Esophagus muscularis mucosa (tissue), 4 donors: ENCODE results near the gene TRPM3.

Experiments used
- EP300 ChIP-seq: sonication (generic); formaldehyde crosslinking; IDR thresholded peaks from one replicate; pipeline ENCODE4 v1.6.1; 2017; ENCODE audit warnings: antibody characterized with exemption
- POLR2A ChIP-seq: fragments of 450-650 bp; IDR thresholded peaks from one replicate; pipeline ENCODE4 v1.6.1; 2017; ENCODE audit warnings: antibody characterized with exemption, moderate library complexity, mild to moderate bottlenecking, low read depth
- POLR2AphosphoS5 ChIP-seq, 2 donors: sonication (generic); formaldehyde crosslinking; IDR thresholded peaks; one replicate each; pipeline ENCODE4 v1.6.1; 2017; ENCODE audit warnings: antibody characterized with exemption in 2 of 2
- TF ChIP-seq, protein P1 (sequence below), 3 experiments: fragments of 200-600 bp in 2 of 3; fragments of 450-650 bp in 1 of 3; sonication (generic) in 2 of 3; IDR thresholded peaks; one replicate each; pipeline ENCODE4 v1.5.1; 2017 to 2019; ENCODE audit warnings: antibody characterized with exemption in 3 of 3, mild to moderate bottlenecking in 2 of 3, moderate library complexity in 1 of 3

GRCh38 chr9:70986984-70987383, 134.4 kb downstream of the TRPM3 start:
- TF ChIP-seq, protein P1, sequence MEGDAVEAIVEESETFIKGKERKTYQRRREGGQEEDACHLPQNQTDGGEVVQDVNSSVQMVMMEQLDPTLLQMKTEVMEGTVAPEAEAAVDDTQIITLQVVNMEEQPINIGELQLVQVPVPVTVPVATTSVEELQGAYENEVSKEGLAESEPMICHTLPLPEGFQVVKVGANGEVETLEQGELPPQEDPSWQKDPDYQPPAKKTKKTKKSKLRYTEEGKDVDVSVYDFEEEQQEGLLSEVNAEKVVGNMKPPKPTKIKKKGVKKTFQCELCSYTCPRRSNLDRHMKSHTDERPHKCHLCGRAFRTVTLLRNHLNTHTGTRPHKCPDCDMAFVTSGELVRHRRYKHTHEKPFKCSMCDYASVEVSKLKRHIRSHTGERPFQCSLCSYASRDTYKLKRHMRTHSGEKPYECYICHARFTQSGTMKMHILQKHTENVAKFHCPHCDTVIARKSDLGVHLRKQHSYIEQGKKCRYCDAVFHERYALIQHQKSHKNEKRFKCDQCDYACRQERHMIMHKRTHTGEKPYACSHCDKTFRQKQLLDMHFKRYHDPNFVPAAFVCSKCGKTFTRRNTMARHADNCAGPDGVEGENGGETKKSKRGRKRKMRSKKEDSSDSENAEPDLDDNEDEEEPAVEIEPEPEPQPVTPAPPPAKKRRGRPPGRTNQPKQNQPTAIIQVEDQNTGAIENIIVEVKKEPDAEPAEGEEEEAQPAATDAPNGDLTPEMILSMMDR (IDR thresholded peaks at IDR 0.05) = no peak
- TF ChIP-seq POLR2A (no peak), POLR2AphosphoS5 (IDR thresholded peaks at IDR 0.05) (no peak), EP300 (no peak)
